ENCODE data around the gene TOB1.
"Not testable (repeated sequence)": the region's sequence is repeated elsewhere in the genome, so short reads cannot be mapped to it uniquely, and the experiment has no call there.

TOB1 gene

DNA sequence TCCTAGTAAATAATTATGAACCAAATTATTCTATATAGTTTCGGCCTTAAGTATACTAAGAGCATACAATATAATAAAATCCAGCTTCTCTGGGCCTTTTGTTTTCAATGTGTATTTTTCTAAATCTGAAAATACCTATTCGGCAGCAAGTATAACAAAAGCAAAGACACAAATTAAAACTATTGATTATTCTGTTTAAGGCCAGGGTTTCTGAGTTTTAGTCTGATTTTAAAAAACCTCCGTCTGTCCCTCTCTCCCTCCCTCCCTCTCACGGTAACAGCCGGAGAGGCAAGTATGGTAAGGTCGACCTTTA is 1.5 kb downstream of the TOB1 start:
- TF ChIP-seq, protein P1, sequence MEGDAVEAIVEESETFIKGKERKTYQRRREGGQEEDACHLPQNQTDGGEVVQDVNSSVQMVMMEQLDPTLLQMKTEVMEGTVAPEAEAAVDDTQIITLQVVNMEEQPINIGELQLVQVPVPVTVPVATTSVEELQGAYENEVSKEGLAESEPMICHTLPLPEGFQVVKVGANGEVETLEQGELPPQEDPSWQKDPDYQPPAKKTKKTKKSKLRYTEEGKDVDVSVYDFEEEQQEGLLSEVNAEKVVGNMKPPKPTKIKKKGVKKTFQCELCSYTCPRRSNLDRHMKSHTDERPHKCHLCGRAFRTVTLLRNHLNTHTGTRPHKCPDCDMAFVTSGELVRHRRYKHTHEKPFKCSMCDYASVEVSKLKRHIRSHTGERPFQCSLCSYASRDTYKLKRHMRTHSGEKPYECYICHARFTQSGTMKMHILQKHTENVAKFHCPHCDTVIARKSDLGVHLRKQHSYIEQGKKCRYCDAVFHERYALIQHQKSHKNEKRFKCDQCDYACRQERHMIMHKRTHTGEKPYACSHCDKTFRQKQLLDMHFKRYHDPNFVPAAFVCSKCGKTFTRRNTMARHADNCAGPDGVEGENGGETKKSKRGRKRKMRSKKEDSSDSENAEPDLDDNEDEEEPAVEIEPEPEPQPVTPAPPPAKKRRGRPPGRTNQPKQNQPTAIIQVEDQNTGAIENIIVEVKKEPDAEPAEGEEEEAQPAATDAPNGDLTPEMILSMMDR (IDR thresholded peaks at IDR 0.05; ENCODE audit: control insufficient read depth, extremely low read depth, insufficient read depth), result no peak
- no peak for DNase-seq (ENCODE audit: low read depth)
- peak overlapping the region; percentile 92 for H3K4me3 ChIP-seq (ENCODE audit: low read depth, low read length)

DNA sequence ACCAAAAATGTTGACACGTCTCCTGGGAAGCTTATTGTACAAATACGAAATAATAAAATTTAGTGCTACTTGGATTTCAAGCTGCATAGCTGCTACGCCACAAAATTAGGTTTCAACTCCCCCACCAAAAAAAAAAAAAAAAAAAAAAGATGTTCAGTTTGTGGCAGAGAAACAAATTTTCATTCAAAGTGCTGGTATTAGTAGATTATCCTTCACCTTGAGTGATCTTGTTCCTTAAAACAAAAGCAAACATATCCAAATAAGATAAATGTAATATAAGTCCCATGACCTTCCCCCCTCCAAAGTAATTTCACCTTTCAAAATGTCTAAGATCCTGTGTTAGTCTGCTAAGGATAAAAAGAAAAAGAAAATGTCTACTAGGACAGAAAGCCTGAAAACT is 2.2 kb downstream of the TOB1 start:
- TF ChIP-seq, protein P1 (IDR thresholded peaks at IDR 0.05; ENCODE audit: control insufficient read depth, extremely low read depth, insufficient read depth), result no peak
- peak overlapping the region; percentile 92 for H3K4me3 ChIP-seq (ENCODE audit: low read depth, low read length)
- DNase-seq (ENCODE audit: low read depth), result no peak

DNA sequence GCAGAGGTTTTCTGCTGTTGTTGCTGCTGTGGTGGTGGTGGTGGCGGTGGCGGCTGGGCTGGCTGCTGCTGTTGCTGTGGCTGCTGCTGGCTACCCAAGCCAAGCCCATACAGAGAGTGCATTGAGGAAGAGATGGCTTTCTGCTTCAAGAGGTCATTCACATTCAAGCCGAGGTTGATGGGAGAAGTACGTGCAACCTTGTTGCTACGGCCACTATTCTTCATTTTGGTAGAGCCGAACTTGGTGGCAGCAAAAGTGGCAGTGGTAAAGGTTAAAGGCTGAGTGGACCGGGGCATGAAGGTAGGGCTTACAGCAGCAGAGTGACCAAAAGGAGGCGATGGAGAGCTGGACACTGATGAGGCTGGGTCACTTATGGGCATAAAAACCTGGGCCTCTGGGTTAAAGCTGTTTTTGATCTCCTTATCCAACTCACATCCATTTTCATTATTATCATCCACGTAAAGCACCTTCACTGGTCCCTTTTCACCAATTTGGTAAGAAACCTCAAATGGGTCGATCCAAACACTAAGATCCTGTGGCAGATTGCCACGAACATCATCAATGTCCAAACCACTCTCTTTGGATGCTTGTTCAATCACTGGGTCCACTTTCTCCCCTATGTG is 2.8 kb downstream of the TOB1 start:
- TF ChIP-seq, protein P1 (IDR thresholded peaks at IDR 0.05; ENCODE audit: control insufficient read depth, extremely low read depth, insufficient read depth), result peak; percentile 66
- H3K4me3 ChIP-seq (ENCODE audit: low read depth, low read length), result peak overlapping the region; percentile 92
- no peak for DNase-seq (ENCODE audit: low read depth)

DNA sequence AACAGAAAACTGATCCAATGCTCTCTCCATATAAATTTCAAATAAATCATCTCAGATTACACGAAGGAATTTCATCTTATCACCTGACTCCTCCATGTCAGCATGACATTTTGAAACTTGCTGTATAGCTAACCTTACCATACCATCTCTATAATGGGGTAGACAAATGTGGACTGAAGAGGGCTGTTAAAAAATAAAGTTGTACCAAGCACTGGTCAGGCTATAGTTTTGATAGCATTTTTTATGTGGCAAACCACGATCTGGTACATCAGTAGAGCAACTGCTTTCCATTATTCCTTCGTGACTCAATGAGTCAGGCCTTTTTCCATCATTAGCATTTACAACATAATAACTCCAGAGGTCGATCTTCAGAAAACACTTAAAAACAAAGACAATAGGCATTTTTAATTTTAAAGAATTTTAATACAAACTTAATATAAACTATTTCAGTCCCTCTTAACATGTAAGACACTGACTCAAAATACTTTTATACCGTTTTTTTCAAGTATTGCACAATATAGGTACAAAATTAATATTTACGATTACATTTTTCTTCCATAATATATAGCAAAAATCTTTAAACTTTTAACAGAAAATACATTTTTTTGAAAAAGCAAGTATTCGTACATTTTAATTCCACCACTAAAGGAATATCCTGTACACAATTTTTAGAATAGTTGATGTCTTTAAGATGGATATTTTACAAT is 4.2 kb downstream of the TOB1 start:
- TF ChIP-seq, protein P1 (IDR thresholded peaks at IDR 0.05; ENCODE audit: control insufficient read depth, extremely low read depth, insufficient read depth), result no peak
- H3K4me3 ChIP-seq (ENCODE audit: low read depth, low read length), result no peak overlapping the region
- DNase-seq (ENCODE audit: low read depth), result no peak

DNA sequence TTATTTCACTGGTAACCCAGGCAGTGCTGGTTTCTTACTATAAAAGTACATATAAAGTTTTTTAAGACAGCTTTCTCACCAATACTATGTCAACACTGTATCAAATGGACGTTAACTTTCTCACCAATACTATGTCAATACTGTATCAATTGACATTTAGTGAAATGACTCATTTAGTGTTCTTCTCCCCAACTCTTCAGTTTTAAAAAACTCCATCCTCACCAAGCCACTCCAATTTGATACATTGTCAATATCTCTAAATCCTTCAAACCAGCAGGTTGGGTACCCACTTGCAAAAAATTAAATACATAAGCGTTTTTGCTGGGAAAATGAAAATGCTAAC is 4.8 kb downstream of the TOB1 start:
- TF ChIP-seq, protein P1 (IDR thresholded peaks at IDR 0.05; ENCODE audit: control insufficient read depth, extremely low read depth, insufficient read depth), result no peak
- H3K4me3 ChIP-seq (ENCODE audit: low read depth, low read length), result no peak overlapping the region
- DNase-seq (ENCODE audit: low read depth), result no peak

DNA sequence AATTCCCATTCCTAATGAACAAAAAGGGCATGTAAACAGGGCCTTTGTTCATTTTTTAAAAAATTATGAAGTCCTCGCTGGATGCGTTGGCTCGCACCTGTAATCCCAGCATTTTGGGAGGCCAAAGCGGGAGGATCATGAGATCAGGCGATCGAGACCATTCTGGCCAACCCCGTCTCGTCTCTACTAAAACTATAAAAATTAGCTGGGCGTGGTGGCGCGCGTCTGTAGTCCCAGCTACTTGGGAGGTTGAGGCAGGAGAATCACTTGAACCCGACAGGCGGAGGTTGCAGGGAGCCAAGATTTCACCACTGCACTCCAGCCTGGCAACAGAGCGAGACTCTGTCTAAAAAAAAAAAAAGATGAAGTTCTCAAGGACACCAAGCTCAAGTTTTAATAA is 6.4 kb downstream of the TOB1 start:
- H3K4me3 ChIP-seq (ENCODE audit: low read depth, low read length); DNase-seq (ENCODE audit: low read depth): not testable (repeated sequence)

DNA sequence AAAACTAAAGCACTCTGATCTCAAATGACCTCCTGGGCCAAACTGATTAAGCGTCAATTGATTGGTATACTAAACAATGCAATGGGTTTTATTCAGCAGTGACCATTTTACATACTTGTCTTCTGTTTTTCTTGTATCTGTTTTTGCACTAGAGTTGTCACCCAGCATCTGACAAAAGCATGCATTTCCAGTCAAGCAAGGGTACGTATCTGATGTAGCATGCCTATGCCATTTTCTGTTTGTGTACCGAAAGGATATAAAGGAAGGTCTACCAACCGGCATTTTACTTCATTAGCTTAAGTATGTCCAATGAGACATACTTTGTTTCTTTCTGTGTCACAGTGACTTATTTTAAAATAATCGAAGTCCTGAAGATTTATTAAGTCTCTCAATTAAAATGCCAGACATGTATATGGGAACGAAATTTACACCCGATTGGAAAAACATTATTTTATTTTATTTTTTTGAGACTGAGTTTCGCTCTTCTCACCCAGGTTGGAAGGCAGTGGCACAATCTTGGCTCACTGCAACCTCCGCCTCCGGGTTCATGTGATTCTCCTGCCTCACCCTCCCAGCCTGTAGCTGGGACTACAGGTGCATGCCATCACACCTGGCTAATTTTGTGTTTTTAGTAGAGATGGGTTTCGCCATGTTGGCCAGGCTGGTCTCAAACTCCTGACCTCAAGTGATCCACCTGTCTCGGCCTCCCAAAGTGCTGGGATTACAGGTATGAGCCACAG is 7.5 kb downstream of the TOB1 start:
- no peak overlapping the region for H3K4me3 ChIP-seq (ENCODE audit: low read depth, low read length)
- no peak for DNase-seq (ENCODE audit: low read depth)
- TF ChIP-seq, protein P1 (IDR thresholded peaks at IDR 0.05; ENCODE audit: control insufficient read depth, extremely low read depth, insufficient read depth), result no peak
